Body of pancreas (tissue), 4 donors: ENCODE results near the gene CREB3L1. TPM values are rescaled to one million over a fixed set of nuclear protein-coding genes. Genes with fewer than 3 reads are reported as not detected.
A peak's percentile ranks its signal among the peaks of the same experiment; 100 is the strongest.

Experiments used
- ATAC-seq: fragments of 150-250 bp; one replicate; pipeline ENCODE4 v1.9.1; 2016
- DNase-seq, 4 donors: peaks; one replicate each; pipeline ENCODE4 v3.0.0-alpha.2; 2019
- H3K27ac ChIP-seq, 4 donors: fragments of 200-600 bp; sonication (generic); 1 replicate in 3 of 4; 2 replicates in 1 of 4; pipeline versions ENCODE4 v1.5.1 to v1.6.1; 2016 to 2019; ENCODE audit warnings: mild to moderate bottlenecking in 1 of 4, mixed read lengths in 1 of 4, moderate library complexity in 1 of 4
- H3K27me3 ChIP-seq, 2 donors: fragments of 200-600 bp; sonication (generic); one replicate each; pipeline ENCODE4 v1.6.0; 2016; ENCODE audit warnings: mild to moderate bottlenecking in 1 of 2
- H3K36me3 ChIP-seq, 2 donors: fragments of 200-600 bp; sonication (generic); replicated peaks in 1 of 2; 2 replicates each; pipeline ENCODE4 v1.5.1; 2016; ENCODE audit warnings: low read depth in 2 of 2; ENCODE audit not compliant: insufficient read depth in 1 of 2
- H3K4me1 ChIP-seq: fragments of 200-600 bp; sonication (generic); one replicate; pipeline ENCODE4 v1.6.0; 2016
- H3K4me3 ChIP-seq, 2 donors: fragments of 200-600 bp; sonication (generic); 1 replicate in 1 of 2; 2 replicates in 1 of 2; pipeline ENCODE4 v1.5.1; 2016 to 2019
- H3K9me3 ChIP-seq, 3 donors: fragments of 200-600 bp; sonication (generic); 1 replicate in 2 of 3; 2 replicates in 1 of 3; pipeline ENCODE4 v1.5.1; 2016
- POLR2A ChIP-seq, 3 donors: fragments of 450-650 bp; IDR thresholded peaks; one replicate each; pipeline ENCODE4 v1.6.1; 2016; ENCODE audit warnings: antibody characterized with exemption in 3 of 3, mild to moderate bottlenecking in 2 of 3
- WGBS, 2 donors: methylation state at CpG; one replicate each; pipeline ENCODE4 v1.1.5; 2017; 5-methylcytosine and 5-hydroxymethylcytosine counted together
- intact Hi-C: fragments of 100-400 bp; cut with DNase I; formaldehyde crosslinking; loops from one replicate; pipeline ENCODE4 v1.15.1; 2023
- total RNA-seq, 2 donors: library from RNA; depleted of rRNA; stranded (reverse); fragments of >200 nt; gene quantifications; one replicate each; pipeline ENCODE4 v1.1.0, GENCODE V29; 2016
- TF ChIP-seq, protein P1 (sequence below), 7 experiments: fragments of 450-650 bp in 4 of 7; fragments of 200-600 bp in 3 of 7; sonication (generic) in 3 of 7; IDR thresholded peaks; one replicate each; pipeline ENCODE4 v1.5.1; 2016 to 2019; ENCODE audit warnings: antibody characterized with exemption in 7 of 7

The CREB3L1 gene
- total RNA-seq, 2 donors from 2014 or later, result 20.8 to 22.7 TPM

GRCh38 chr11:46264976-46265375 lies 12.5 kb upstream of the CREB3L1 start:
- TF ChIP-seq POLR2A (IDR thresholded peaks at IDR 0.05), result no peak
- TF ChIP-seq, protein P1, sequence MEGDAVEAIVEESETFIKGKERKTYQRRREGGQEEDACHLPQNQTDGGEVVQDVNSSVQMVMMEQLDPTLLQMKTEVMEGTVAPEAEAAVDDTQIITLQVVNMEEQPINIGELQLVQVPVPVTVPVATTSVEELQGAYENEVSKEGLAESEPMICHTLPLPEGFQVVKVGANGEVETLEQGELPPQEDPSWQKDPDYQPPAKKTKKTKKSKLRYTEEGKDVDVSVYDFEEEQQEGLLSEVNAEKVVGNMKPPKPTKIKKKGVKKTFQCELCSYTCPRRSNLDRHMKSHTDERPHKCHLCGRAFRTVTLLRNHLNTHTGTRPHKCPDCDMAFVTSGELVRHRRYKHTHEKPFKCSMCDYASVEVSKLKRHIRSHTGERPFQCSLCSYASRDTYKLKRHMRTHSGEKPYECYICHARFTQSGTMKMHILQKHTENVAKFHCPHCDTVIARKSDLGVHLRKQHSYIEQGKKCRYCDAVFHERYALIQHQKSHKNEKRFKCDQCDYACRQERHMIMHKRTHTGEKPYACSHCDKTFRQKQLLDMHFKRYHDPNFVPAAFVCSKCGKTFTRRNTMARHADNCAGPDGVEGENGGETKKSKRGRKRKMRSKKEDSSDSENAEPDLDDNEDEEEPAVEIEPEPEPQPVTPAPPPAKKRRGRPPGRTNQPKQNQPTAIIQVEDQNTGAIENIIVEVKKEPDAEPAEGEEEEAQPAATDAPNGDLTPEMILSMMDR (IDR thresholded peaks at IDR 0.05), result no peak
- H3K4me1 ChIP-seq, result no peaks in the 10 kb centered on the region
- H3K9me3 ChIP-seq, result no peaks in the 10 kb centered on the region
- no peaks in the 10 kb centered on the region for H3K27me3 ChIP-seq
- DNase-seq, result no peak
- intact Hi-C loops, result no loop called here
- H3K4me3 ChIP-seq, result no peak overlapping the region
- H3K36me3 ChIP-seq, result no peaks in the 10 kb centered on the region
- ATAC-seq, result no peak
- H3K27ac ChIP-seq, result no peak overlapping the region
- 50 to 74% methylated on average over 4 to 9 of the region's 9 CpGs for WGBS, 2 donors

DNA sequence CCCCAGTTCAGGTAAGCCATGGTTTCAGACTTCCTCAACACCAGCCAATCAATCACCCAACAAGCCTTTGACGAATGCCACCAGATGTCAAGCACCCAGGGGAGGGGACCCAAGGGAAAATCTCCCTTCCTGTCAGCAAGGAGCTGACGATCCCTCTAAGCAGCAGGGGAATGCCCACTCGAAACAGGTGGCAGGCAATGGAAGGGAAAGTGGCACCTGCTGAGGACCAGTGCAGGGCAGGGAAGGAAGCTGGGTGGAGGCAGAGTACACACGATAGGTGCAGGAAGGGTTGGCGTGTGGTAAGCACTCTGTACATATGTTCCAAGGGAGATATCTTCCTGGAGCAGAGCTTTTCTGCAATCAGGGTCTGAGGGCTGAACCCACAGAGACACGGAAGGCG lies 11.7 kb upstream of the CREB3L1 start:
- 77 to 80% methylated on average over 7 of the region's 7 CpGs for WGBS, 2 donors
- Histone ChIP-seq H3K36me3 (no peaks in the 10 kb centered on the region), H3K9me3 (no peaks in the 10 kb centered on the region), H3K4me3 (no peak overlapping the region), H3K27ac (no peak overlapping the region), H3K4me1 (no peaks in the 10 kb centered on the region), H3K27me3 (no peaks in the 10 kb centered on the region)
- no peak for DNase-seq
- ATAC-seq, result no peak
- TF ChIP-seq POLR2A (IDR thresholded peaks at IDR 0.05), result no peak
- TF ChIP-seq, protein P1 (IDR thresholded peaks at IDR 0.05), result no peak
- intact Hi-C loops, result no loop called here

DNA sequence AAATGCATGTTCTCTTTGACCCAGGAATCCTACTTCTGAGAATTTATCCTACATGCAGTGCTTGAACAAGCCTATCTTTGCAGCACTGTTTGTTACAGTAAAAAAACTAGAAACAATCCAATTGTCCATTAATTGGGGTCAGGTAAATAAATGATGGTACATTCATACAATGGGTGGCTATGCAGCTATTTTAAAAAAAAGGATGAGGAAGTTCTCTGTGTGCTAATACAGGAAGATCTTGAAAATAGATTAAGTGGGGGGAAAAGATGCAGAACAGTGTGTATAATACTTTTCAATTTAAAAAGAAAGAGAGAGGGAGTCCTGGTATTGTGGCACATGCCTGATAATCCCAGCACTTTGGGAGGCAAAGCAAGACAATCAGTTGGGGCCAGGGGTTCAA lies 9.5 kb upstream of the CREB3L1 start:
- Histone ChIP-seq H3K36me3 (no peaks in the 10 kb centered on the region), H3K4me1 (peaks cover 17% of the 10 kb centered on the region)
- no peak for TF ChIP-seq POLR2A (IDR thresholded peaks at IDR 0.05)
- TF ChIP-seq, protein P1 (IDR thresholded peaks at IDR 0.05), result no peak

GRCh38 chr11:46270684-46271083 lies 6.8 kb upstream of the CREB3L1 start:
- no peaks in the 10 kb centered on the region for H3K27me3 ChIP-seq
- TF ChIP-seq, protein P1 (IDR thresholded peaks at IDR 0.05), result no peak
- no peak for TF ChIP-seq POLR2A (IDR thresholded peaks at IDR 0.05)
- H3K4me1 ChIP-seq, result peaks cover 44% of the 10 kb centered on the region
- DNase-seq (no peak), ATAC-seq (no peak)
- 84% methylated on average over 5 of the region's 5 CpGs for WGBS, 2 donors
- intact Hi-C loops, result no loop called here
- no peaks in the 10 kb centered on the region for H3K9me3 ChIP-seq
- H3K36me3 ChIP-seq, result no peaks in the 10 kb centered on the region
- no peak overlapping the region for H3K27ac ChIP-seq
- H3K4me3 ChIP-seq, result no peak overlapping the region

More for the DNA sequence above, 9.5 kb upstream of the CREB3L1 start:
- Histone ChIP-seq H3K27me3 (no peaks in the 10 kb centered on the region), H3K9me3 (no peaks in the 10 kb centered on the region), H3K4me3 (no peak overlapping the region), H3K27ac (no peak overlapping the region)
- no peak for DNase-seq
- no peak for ATAC-seq
- intact Hi-C loops, result no loop called here

DNA sequence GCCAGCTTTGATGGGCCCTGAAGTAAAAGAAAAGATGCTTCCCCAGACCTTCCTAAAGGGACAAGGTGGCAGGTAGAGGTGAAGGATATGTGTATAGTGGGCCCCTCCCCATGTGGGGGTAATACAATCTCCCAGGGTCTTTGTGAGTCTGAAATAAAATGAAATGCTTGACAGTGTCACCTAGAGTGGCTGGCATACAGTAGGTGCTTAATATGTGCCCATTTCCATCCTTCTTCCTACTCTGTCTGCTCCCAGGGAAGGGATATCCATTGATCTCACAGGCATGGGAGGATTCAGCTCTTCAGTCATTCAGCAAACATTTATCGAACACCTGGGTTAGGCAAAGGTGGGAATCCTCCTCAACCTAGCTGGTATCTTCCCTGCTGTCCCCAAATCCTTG lies 6.1 kb upstream of the CREB3L1 start:
- DNase-seq, result no peak
- Histone ChIP-seq H3K9me3 (no peaks in the 10 kb centered on the region), H3K36me3 (no peaks in the 10 kb centered on the region), H3K4me3 (no peak overlapping the region), H3K27ac (peak overlapping the region in 2 of 4 donors; percentile 93 to 96), H3K27me3 (no peaks in the 10 kb centered on the region), H3K4me1 (peaks cover 52% of the 10 kb centered on the region)
- 100% methylated on average over 1 of the region's 1 CpG for WGBS, 2 donors
- TF ChIP-seq, protein P1 (IDR thresholded peaks at IDR 0.05), result no peak
- no peak for TF ChIP-seq POLR2A (IDR thresholded peaks at IDR 0.05)
- intact Hi-C loops, result no loop called here
- ATAC-seq, result no peak
